Measurements from ENCODE around the gene SYN1.

DNA sequence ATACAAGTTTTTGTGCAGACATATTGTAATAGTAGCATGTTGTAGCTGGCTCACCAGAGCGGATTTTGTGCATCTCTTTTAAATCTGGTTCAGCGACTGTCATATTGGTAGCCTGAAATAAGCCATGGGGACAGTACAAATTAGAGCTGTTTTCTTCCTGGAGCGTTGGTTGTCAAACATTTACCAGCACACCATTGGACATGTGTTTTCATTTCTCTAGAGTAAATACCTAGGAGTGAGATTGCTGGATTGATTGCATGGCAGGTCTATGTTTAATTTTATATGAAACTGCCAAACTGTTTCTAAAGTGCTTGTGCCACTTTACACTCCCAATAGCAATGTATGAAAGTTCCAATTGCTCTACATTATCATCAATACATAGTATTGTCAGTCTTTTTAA, 61.2 kb downstream of the SYN1 start:
- TF ChIP-seq POLR2AphosphoS5 (IDR thresholded peaks at IDR 0.05) (no peak), POLR2A (IDR thresholded peaks at IDR 0.05) (no peak)
